Subcutaneous adipose tissue (tissue), 4 donors: Measurements from ENCODE around the gene CCNJ. TPM values are rescaled to one million over a fixed set of nuclear protein-coding genes. Genes with fewer than 3 reads are reported as not detected.

Experiments
- small RNA-seq: library from RNA; depleted of rRNA; stranded (forward); fragments of <200 nt; gene quantifications from one replicate; pipeline ENCODE3, GENCODE V24; 2016
- total RNA-seq, 4 donors: library from RNA; depleted of rRNA; stranded (reverse); fragments of >200 nt; gene quantifications; one replicate each; pipeline ENCODE4 v1.1.0, GENCODE V29; 2016

The CCNJ gene
- total RNA-seq, 4 donors from 2014 or later: 2.6 to 5.6 (median 4.8) TPM

Small RNAs within 50 kb of the gene (small RNA-seq; reads per million reads assigned to genes)
- not detected for gene MIR3157

Other genes with a start within 250 kb of the CCNJ start
- gene CC2D2B, start 135.6 kb upstream of the CCNJ start, total RNA-seq: 1 to 10 TPM; 1.1 to 4.4 (median 2.2) TPM
- 10 to 100 TPM; 18.9 to 24.5 (median 20.1) TPM for gene ZNF518A, start 86.7 kb downstream of the CCNJ start, total RNA-seq
- 10 to 100 TPM in 1 of 4 donors, 1 to 10 TPM in 3; 2.1 to 12.6 (median 6.1) TPM for gene BLNK, start 228.0 kb downstream of the CCNJ start, total RNA-seq